ENCODE results near the gene LSM14A. TPM values are rescaled to one million over a fixed set of nuclear protein-coding genes. Genes with fewer than 3 reads are reported as not detected.

LSM14A gene
- total RNA-seq, 4 donors from 2014 or later: 68.4 to 117 (median 98.1) TPM

DNA sequence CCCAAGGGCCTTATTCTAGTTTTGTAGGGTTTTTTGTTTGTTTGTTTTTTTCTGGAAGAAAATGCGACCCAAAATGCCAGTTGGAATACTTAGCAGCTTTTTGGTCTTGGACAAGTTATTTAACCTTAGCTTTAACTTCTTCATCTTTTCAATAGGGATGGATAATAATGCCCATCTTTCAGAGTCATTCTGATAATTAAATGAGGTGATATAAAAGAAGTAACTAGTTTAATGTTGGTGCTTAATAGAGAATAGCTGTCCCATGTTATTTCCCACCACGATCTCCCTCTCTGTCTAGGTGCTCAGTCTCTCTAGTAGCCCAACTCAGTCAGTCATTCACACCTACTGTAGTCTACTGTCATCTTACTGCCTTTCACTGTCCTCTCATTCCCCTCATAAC is 8.0 kb downstream of the LSM14A start:
- Histone ChIP-seq H3K27ac (no peak overlapping the region), H3K9me3 (no peaks in the 10 kb centered on the region), H3K4me1 (peaks cover 6 to 92% (median 57%) of the 10 kb centered on the region in 4 donors), H3K36me3 (peaks cover 0 to 8% (median 0%) of the 10 kb centered on the region in 3 donors), H3K27me3 (no peaks in the 10 kb centered on the region), H3K4me3 (no peak overlapping the region)
- TF ChIP-seq, protein P1, sequence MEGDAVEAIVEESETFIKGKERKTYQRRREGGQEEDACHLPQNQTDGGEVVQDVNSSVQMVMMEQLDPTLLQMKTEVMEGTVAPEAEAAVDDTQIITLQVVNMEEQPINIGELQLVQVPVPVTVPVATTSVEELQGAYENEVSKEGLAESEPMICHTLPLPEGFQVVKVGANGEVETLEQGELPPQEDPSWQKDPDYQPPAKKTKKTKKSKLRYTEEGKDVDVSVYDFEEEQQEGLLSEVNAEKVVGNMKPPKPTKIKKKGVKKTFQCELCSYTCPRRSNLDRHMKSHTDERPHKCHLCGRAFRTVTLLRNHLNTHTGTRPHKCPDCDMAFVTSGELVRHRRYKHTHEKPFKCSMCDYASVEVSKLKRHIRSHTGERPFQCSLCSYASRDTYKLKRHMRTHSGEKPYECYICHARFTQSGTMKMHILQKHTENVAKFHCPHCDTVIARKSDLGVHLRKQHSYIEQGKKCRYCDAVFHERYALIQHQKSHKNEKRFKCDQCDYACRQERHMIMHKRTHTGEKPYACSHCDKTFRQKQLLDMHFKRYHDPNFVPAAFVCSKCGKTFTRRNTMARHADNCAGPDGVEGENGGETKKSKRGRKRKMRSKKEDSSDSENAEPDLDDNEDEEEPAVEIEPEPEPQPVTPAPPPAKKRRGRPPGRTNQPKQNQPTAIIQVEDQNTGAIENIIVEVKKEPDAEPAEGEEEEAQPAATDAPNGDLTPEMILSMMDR (IDR thresholded peaks at IDR 0.05): no peak
- TF ChIP-seq POLR2A (IDR thresholded peaks at IDR 0.05) (no peak), EP300 (IDR thresholded peaks at IDR 0.05) (no peak)
- no peak for DNase-seq (ENCODE audit: low spot score in 2 of 2)
- 83 to 88% methylated on average over 2 of the region's 2 CpGs for WGBS, 2 donors

DNA sequence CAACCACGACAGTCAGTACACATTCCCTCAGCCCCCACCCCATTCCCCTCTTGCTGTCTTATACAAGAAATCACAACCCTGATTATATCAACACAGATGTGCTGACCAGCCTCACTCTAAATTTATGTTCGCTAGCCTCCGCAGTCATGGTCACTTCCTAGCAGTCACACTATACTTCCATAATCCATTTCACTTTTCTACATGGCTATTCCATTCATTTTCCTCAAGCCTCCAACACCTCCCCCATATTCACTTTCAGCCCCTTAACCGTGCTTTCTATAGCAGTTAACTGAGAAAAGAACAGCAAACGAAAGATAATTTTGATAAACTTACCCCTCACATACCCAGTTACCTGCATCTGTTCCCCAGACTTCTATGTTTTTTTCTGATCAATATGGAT is 8.4 kb downstream of the LSM14A start:
- no peak overlapping the region for H3K27ac ChIP-seq
- peaks cover 0 to 8% (median 0%) of the 10 kb centered on the region in 3 donors for H3K36me3 ChIP-seq
- 82 to 85% methylated on average over 5 of the region's 5 CpGs for whole genome bisulfite sequencing, 2 donors
- TF ChIP-seq POLR2A (IDR thresholded peaks at IDR 0.05): no peak
- TF ChIP-seq EP300 (IDR thresholded peaks at IDR 0.05): no peak
- TF ChIP-seq, protein P1 (IDR thresholded peaks at IDR 0.05): no peak
- H3K4me3 ChIP-seq: no peak overlapping the region
- DNase-seq (ENCODE audit: low spot score in 2 of 2): no peak
- H3K9me3 ChIP-seq: no peaks in the 10 kb centered on the region
- H3K4me1 ChIP-seq: peaks cover 8 to 92% (median 57%) of the 10 kb centered on the region in 4 donors
- no peaks in the 10 kb centered on the region for H3K27me3 ChIP-seq

DNA sequence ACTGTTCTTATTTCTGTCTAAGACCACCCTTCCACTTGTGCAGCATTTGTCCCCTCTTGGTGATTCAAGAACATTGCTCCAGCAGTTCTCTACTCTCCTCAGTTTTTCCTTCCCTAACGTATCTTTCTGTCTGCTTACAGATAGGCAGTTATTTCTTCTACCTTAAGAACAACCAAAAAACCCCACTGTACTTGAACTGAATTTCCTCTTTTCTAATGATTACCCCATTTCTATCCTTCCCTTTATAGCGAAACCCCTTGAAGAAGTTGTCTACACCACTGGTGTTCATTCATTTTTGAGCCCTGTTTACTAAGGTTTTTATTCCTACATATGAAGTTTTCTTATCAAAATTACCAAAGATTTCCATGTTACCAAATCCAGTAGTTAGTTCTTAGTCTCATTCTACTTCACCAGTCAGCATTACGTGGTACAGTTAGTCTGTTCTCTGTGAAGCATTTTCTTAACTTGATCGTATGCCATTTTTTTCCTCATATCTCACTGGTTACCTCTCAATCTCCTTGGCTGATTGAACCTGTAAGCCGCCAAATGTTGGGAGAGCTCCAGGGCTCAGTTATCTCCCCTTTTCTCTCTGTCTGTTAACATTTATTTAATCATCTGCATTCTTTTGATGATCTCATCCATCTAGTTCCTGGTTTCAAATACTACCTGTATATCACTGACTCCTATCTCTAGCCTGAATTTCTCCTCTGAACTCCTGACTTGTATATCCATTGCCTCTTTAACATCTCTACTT is 9.0 kb downstream of the LSM14A start:
- TF ChIP-seq, protein P1 (IDR thresholded peaks at IDR 0.05): no peak
- TF ChIP-seq POLR2A (IDR thresholded peaks at IDR 0.05) (no peak), EP300 (IDR thresholded peaks at IDR 0.05) (no peak)
- no peaks in the 10 kb centered on the region for H3K27me3 ChIP-seq
- WGBS, 2 donors: 78 to 81% methylated on average over 5 of the region's 5 CpGs
- peaks cover 10 to 92% (median 55%) of the 10 kb centered on the region in 4 donors for H3K4me1 ChIP-seq
- H3K27ac ChIP-seq: no peak overlapping the region
- H3K4me3 ChIP-seq: no peak overlapping the region
- no peak for DNase-seq (ENCODE audit: low spot score in 2 of 2)
- no peaks in the 10 kb centered on the region for H3K9me3 ChIP-seq
- peaks cover 0 to 8% (median 0%) of the 10 kb centered on the region in 3 donors for H3K36me3 ChIP-seq

DNA sequence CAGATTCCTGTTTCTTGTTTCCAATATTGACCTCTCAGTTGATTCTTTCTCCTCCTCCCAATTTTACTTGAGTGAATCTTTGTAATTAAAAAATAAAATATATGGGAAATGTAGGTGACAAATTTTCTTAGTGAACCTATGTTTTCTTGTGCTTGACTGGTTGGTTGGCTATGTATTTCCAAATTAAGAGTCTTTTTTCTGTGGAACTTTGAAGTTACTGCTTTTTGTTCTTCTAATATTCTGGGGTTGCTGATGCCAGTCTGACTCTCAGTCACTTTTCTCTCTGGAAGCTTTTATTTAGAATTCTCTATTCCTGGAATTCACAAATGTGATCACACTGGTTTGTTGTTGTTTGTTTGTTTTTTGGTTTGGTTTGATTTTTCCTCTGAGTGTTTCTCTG is 9.8 kb downstream of the LSM14A start:
- H3K4me1 ChIP-seq: peaks cover 10 to 92% (median 49%) of the 10 kb centered on the region in 4 donors

More for the DNA sequence above, 9.8 kb downstream of the LSM14A start:
- no peaks in the 10 kb centered on the region for H3K27me3 ChIP-seq
- H3K4me3 ChIP-seq: no peak overlapping the region
- H3K9me3 ChIP-seq: no peaks in the 10 kb centered on the region
- H3K27ac ChIP-seq: no peak overlapping the region
- H3K36me3 ChIP-seq: peaks cover 0 to 8% (median 0%) of the 10 kb centered on the region in 3 donors
- no peak for DNase-seq (ENCODE audit: low spot score in 2 of 2)
- no peak for TF ChIP-seq POLR2A (IDR thresholded peaks at IDR 0.05)
- no peak for TF ChIP-seq EP300 (IDR thresholded peaks at IDR 0.05)
- TF ChIP-seq, protein P1 (IDR thresholded peaks at IDR 0.05): no peak
